ENCODE results near the gene NUP214.
"Not testable (repeated sequence)": the region's sequence is repeated elsewhere in the genome, so short reads cannot be mapped to it uniquely, and the experiment has no call there.

The NUP214 gene

GRCh38 chr9:131161585-131161984 is 36.2 kb downstream of the NUP214 start:
- no peak for DNase-seq

GRCh38 chr9:131162886-131163285 is 37.5 kb downstream of the NUP214 start:
- DNase-seq = no peak

GRCh38 chr9:131165523-131165922 is 40.1 kb downstream of the NUP214 start:
- no peak for DNase-seq

DNA sequence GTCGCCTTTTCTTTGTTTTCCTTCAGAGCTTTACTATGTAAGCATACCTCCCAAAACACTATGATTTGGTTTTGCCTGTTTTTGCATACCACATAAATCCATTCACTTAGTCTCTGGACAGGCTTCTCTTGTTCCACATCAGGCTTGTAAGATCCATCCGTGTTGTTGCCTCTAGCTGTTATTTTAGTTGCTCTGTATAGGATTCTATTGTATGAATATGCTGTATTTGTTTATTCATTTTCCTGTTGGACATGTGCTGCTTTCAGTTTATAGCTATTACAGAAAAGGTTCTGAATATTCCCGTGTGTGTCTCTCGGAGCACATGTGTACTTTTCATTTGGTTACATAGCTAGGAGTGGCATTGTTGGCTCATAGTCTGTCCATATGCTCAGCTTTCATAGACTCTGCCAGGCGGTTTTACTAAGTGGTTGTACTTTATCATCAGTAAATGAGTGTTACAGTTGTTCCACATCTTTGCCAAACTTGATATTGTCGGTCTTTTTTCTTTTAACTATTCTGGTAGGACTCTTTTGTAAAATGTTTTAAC is 41.8 kb downstream of the NUP214 start:
- no peak for DNase-seq

GRCh38 chr9:131167936-131168335 is 42.5 kb downstream of the NUP214 start:
- no peak for DNase-seq

- DNase-seq = no peak
Measured at GRCh38 chr9:131169563-131170240, 44.3 kb downstream of the NUP214 start.

DNA sequence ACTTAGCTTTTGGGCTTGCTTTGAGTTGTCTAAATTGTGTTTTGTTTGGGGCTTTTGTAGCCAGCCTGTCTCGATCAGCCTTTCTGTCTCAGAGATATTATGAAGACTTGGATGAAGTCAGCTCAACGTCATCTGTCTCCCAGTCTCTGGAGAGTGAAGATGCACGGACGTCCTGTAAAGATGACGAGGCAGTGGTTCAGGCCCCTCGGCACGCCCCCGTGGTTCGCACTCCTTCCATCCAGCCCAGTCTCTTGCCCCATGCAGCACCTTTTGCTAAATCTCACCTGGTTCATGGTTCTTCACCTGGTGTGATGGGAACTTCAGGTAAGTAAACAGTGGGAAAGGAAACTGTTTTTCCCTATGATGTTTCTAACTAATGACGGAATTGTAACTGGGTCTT is 48.6 kb downstream of the NUP214 start:
- no peak for DNase-seq

DNA sequence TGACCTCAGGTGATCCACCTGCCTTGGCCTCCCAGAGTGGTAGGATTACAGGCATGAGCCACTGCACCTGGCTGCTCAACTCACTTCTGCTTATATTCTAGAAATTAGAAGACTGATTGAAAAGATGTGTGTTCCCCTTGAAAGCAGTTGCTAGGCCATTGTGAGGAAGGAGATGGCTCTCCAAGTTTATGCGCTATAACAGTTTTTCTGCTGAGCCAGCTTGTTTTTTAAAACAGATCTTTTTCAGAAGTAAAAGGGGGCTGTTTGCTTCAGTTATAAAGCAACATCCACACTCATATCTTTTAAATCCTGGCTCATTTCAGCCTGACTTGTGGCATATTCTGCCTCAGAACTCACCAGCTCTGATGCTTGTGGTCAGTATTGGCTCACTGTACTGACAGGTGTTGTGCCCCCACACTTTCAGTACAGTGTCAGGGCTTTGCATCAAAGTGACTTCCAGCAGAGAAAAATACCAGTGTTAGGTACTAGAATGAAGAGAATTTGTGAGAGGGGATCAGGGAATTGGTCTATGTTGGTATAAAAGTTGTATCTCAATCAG is 49.4 kb downstream of the NUP214 start:
- peak; percentile 50 for DNase-seq

GRCh38 chr9:131177898-131178297 is 52.5 kb downstream of the NUP214 start:
- DNase-seq = no peak

GRCh38 chr9:131178382-131178781 is 53.0 kb downstream of the NUP214 start:
- DNase-seq = peak; percentile 80

DNA sequence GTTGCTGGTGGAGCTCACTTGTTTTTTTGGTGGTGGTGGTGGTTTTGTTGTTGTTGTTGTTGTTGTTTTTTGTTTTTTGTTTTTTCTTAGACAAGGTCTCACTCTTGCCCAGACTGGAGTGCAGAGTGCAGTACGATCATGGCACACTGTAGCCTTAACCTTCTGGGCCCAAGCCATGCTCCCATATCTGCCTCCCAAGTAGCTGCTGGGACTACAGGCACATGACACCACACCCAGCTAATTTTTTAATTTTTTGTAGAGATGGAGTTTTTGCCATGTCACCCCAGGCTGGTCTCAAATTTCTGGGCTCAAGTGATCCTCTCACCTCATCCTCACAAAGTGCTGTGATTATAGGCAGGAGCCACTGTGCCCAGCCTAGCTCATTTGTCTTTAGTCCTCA is 53.5 kb downstream of the NUP214 start:
- DNase-seq = no peak

- DNase-seq = no peak
Measured at GRCh38 chr9:131179561-131180219, 54.3 kb downstream of the NUP214 start.

- DNase-seq = no peak
Measured at GRCh38 chr9:131180454-131180853, 55.1 kb downstream of the NUP214 start.

- no peak for DNase-seq
Measured at GRCh38 chr9:131181091-131181681, 55.8 kb downstream of the NUP214 start.

GRCh38 chr9:131185924-131186323 is 60.5 kb downstream of the NUP214 start:
- DNase-seq = no peak

DNA sequence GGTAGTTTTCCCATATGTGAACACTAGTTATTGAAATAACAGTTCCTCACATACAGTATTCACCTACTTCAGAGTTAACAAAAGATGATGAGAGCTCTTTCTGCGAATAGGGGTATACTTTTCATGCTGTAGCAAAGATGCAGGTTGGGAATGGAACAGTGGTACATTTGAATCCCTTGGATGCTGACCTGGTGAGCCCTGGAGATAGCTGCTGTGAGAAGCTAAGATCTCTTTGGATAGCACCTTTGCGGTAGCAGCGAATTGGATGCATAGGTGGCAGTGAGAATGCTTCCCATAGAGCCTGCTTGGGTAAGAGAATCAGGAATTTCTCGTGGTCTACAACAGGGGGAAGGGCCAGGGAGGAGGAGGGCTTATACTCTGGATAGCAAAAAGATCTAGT is 61.2 kb downstream of the NUP214 start:
- no peak for DNase-seq

DNA sequence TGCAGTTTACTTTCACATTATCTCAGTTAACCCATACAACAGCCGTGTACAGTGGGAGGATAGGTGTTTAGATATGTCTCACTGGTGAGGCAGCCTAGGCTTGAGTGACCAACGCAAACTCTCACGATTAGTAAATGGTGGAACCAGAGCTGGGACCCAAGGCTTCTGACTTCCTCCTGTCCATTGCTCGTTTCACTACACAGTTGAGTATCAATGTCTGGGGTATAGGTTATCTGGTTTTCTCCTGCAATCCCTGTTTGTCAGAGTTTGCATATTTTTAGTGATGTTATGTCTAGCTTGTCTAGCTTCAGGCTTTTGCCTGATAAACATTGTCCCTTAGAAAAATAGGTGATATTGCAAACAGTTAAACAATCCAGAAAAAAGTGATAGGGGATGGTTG is 62.6 kb downstream of the NUP214 start:
- no peak for DNase-seq

GRCh38 chr9:131188976-131189375 is 63.6 kb downstream of the NUP214 start:
- no peak for DNase-seq

- DNase-seq = no peak
Measured at GRCh38 chr9:131190191-131190590, 64.8 kb downstream of the NUP214 start.

GRCh38 chr9:131191032-131191431 is 65.6 kb downstream of the NUP214 start:
- not testable (repeated sequence) for DNase-seq

GRCh38 chr9:131191857-131192256 is 66.5 kb downstream of the NUP214 start:
- DNase-seq = no peak

DNA sequence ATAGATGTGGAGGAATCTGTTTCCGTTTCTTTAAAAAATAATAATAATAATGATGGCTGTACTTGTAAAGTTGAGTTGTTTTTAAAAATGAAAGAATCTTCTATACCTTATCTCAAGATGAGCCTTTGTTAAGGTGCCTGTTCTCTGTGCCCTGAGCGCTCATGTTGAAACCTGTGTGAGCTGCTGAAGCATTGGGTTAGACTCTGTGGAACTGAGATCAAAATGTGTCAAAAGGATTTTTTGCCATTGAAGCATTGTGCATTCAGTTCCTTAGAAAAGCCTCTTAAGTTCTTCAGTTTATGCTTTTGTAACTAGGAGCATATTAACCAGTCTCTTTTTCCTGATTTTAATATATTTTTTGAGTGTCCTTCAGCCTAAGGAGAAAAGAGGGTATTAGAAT is 67.7 kb downstream of the NUP214 start:
- no peak for DNase-seq

DNA sequence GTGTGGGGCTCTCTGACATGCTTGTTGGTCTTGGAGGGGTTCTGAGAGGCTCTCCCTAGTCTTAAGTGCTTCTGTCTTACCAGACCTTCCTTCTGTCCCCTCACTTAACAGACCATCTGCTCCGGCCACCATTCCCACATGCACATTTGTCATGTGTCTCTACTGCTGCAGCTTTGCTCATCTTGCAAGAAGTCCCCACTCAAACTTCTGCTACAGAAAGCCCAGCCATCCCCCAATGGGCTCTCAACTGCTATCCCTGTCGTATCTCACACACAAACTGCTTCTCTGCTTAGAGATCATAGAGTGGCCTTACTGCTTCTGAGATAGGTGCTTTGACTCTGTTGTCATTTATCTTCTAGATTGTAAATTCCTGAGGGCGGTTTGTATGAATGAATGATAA is 69.4 kb downstream of the NUP214 start:
- DNase-seq = no peak

Measured in activated CD4-positive, alpha-beta T cell treated with anti-CD3 and anti-CD28 coated beads, Interleukin-2, amount 50 U/mL, for 16 hours (primary cell).